ENCODE data around the gene UBE2M.

DNA sequence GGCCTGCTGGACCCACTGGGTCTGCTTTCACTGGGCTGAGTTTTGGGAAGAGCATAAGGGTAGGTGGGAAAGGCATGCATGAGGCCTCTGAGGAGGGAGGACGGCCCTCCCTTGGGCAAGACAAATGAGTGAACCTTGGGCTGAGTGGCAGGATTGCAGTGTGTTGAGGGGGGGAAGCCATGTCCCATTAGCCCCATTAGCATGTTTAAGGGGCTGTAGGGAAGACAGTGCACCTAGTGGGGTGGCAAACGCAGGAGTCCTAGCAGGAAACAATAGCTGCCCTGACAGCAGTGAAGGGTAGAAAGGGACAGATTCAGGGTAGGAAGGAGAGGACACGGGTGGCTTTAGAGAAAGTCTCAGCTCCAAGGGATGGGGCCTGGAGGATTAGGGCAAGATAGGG is 35.7 kb downstream of the UBE2M start:
- TF ChIP-seq, protein P1, sequence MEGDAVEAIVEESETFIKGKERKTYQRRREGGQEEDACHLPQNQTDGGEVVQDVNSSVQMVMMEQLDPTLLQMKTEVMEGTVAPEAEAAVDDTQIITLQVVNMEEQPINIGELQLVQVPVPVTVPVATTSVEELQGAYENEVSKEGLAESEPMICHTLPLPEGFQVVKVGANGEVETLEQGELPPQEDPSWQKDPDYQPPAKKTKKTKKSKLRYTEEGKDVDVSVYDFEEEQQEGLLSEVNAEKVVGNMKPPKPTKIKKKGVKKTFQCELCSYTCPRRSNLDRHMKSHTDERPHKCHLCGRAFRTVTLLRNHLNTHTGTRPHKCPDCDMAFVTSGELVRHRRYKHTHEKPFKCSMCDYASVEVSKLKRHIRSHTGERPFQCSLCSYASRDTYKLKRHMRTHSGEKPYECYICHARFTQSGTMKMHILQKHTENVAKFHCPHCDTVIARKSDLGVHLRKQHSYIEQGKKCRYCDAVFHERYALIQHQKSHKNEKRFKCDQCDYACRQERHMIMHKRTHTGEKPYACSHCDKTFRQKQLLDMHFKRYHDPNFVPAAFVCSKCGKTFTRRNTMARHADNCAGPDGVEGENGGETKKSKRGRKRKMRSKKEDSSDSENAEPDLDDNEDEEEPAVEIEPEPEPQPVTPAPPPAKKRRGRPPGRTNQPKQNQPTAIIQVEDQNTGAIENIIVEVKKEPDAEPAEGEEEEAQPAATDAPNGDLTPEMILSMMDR (IDR thresholded peaks at IDR 0.05): no peak
- no peak for TF ChIP-seq ZFX (IDR thresholded peaks at IDR 0.05; ENCODE audit: borderline replicate concordance)
